ENCODE data around the gene CXCL5. TPM values are rescaled to one million over a fixed set of nuclear protein-coding genes. Genes with fewer than 3 reads are reported as not detected.

CXCL5 gene
- total and polyA plus RNA-seq, 9 donors = 0.04 to 0.32 (median 0.12) TPM

- no peak for DNase-seq
- Histone ChIP-seq H3K4me3 (ENCODE audit: low read length) (no peak overlapping the region), H3K9me3 (replicated peaks; ENCODE audit: control insufficient read depth, low read depth, low read length) (no peaks in the 10 kb centered on the region), H3K27ac (ENCODE audit: low read length) (no peak overlapping the region), H3K4me1 (ENCODE audit: control insufficient read depth, insufficient read depth, low read length) (no peaks in the 10 kb centered on the region), H3K36me3 (ENCODE audit: control insufficient read depth, insufficient read depth, low read length) (no peaks in the 10 kb centered on the region), H3K27me3 (ENCODE audit: control insufficient read depth, insufficient read depth, low read length) (no peaks in the 10 kb centered on the region)
- WGBS (ENCODE audit: insufficient coverage) = no CpG with 5 or more reads among the region's 1 CpG
Observed at GRCh38 chr4:74016068-74016467, 17.6 kb upstream of the CXCL5 start.

DNA sequence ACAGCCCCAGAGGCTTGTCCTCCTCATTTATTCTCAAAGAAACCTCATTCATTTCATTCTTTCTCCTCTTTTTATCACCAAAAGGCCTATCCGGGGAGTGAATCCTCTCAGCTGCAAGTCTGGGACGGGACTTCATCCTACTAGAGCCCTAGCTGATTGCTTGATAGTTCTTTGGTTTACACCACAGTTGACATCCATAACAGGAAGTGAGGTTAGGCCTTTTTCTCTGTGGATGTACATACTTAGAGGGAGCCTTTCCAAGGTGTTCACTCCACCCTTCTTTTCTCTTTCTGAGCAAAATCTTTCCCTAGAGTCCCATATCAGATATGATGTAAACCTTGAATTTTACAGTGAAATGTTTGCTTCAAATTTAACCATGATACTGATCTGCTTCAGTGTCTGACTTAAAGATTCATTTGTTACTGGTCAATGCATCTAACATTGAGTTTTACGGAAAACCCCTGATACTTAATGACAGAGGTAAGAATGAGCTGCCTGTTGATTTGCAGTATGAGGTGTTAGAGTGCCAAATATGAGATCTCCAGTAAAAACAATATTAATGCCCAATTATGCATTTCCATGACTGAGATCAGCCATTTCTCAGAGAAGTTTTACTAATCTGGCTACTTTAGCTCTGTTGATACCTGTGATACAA is 16.8 kb upstream of the CXCL5 start:
- Histone ChIP-seq H3K9me3 (replicated peaks; ENCODE audit: control insufficient read depth, low read depth, low read length) (no peaks in the 10 kb centered on the region), H3K4me1 (ENCODE audit: control insufficient read depth, insufficient read depth, low read length) (no peaks in the 10 kb centered on the region), H3K27ac (ENCODE audit: low read length) (no peak overlapping the region), H3K36me3 (ENCODE audit: control insufficient read depth, insufficient read depth, low read length) (no peaks in the 10 kb centered on the region), H3K4me3 (ENCODE audit: low read length) (no peak overlapping the region), H3K27me3 (ENCODE audit: control insufficient read depth, insufficient read depth, low read length) (no peaks in the 10 kb centered on the region)
- DNase-seq = no peak
- no CpG with 5 or more reads among the region's 3 CpGs for WGBS (ENCODE audit: insufficient coverage)

DNA sequence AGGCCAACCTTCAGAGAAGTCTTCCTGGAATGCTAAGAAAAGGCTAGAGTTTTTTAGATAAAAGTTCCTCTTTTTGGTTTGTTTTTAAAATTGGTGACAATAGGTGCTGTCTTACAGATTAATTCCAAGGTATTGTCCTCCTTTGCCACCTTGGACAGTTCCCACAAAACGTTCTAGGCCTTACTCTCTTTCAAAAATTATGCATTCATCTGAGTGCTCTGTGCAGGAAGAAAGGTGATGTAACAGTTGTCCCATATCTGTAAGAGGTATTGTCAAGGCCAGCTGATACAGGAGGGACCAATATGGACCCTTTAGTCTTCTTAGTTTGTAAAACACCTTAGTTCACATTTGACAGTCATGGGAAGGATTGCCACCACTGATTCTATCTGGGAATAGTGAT is 15.9 kb upstream of the CXCL5 start:
- H3K9me3 ChIP-seq (replicated peaks; ENCODE audit: control insufficient read depth, low read depth, low read length) = no peaks in the 10 kb centered on the region
- no CpG with 5 or more reads among the region's 1 CpG for WGBS (ENCODE audit: insufficient coverage)
- H3K27ac ChIP-seq (ENCODE audit: low read length) = no peak overlapping the region
- H3K27me3 ChIP-seq (ENCODE audit: control insufficient read depth, insufficient read depth, low read length) = no peaks in the 10 kb centered on the region
- no peaks in the 10 kb centered on the region for H3K36me3 ChIP-seq (ENCODE audit: control insufficient read depth, insufficient read depth, low read length)
- no peak for DNase-seq
- H3K4me3 ChIP-seq (ENCODE audit: low read length) = no peak overlapping the region
- no peaks in the 10 kb centered on the region for H3K4me1 ChIP-seq (ENCODE audit: control insufficient read depth, insufficient read depth, low read length)

- Histone ChIP-seq H3K4me3 (ENCODE audit: low read length) (no peak overlapping the region), H3K27me3 (ENCODE audit: control insufficient read depth, insufficient read depth, low read length) (no peaks in the 10 kb centered on the region), H3K4me1 (ENCODE audit: control insufficient read depth, insufficient read depth, low read length) (no peaks in the 10 kb centered on the region), H3K9me3 (replicated peaks; ENCODE audit: control insufficient read depth, low read depth, low read length) (no peaks in the 10 kb centered on the region), H3K36me3 (ENCODE audit: control insufficient read depth, insufficient read depth, low read length) (no peaks in the 10 kb centered on the region), H3K27ac (ENCODE audit: low read length) (no peak overlapping the region)
- DNase-seq = no peak
- WGBS (ENCODE audit: insufficient coverage) = 80% methylated on average over 2 of the region's 2 CpGs
Observed at GRCh38 chr4:74013264-74013663, 14.8 kb upstream of the CXCL5 start.

DNA sequence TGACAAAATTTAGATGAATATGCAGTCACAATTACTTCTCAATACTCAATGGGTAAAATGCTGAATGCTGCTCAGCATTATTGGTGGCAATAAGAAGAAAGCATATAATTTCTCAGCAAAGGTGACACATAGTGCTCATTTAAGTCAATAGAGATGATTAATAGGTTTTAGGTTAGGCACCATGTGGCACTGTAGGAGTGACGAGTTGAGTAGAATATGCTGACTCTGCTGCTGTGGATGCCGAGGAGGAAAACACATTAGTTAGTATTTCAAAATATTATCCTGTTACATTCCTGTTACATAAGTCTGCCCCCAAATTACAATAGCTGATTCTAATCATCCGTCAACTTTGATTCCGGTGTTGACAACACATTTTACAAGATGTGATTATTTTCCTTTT is 13.7 kb upstream of the CXCL5 start:
- Histone ChIP-seq H3K4me1 (ENCODE audit: control insufficient read depth, insufficient read depth, low read length) (no peaks in the 10 kb centered on the region), H3K36me3 (ENCODE audit: control insufficient read depth, insufficient read depth, low read length) (no peaks in the 10 kb centered on the region), H3K9me3 (replicated peaks; ENCODE audit: control insufficient read depth, low read depth, low read length) (no peaks in the 10 kb centered on the region), H3K27ac (ENCODE audit: low read length) (no peak overlapping the region), H3K27me3 (ENCODE audit: control insufficient read depth, insufficient read depth, low read length) (no peaks in the 10 kb centered on the region), H3K4me3 (ENCODE audit: low read length) (no peak overlapping the region)
- no CpG with 5 or more reads among the region's 4 CpGs for WGBS (ENCODE audit: insufficient coverage)
- no peak for DNase-seq

DNA sequence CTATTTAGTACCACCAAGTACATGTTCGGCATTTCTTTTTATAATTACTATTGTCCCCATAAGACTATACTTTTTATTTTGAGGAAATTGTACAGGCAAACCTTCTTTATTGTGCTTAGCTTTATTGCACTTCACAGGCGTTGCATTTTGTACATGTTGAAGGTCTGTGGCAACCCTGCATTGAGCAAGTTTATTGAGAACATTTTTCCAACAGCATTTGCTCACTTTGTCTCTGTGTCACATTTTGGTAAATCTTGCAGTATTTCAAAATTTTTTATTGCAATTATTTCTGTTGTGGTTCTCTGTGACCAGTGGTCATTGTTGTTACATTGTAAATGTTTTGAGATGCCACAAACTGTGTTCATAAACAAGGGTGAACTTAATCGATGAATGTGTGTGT is 10.8 kb upstream of the CXCL5 start:
- Histone ChIP-seq H3K9me3 (replicated peaks; ENCODE audit: control insufficient read depth, low read depth, low read length) (no peaks in the 10 kb centered on the region), H3K27ac (ENCODE audit: low read length) (no peak overlapping the region), H3K36me3 (ENCODE audit: control insufficient read depth, insufficient read depth, low read length) (no peaks in the 10 kb centered on the region), H3K27me3 (ENCODE audit: control insufficient read depth, insufficient read depth, low read length) (no peaks in the 10 kb centered on the region), H3K4me3 (ENCODE audit: low read length) (no peak overlapping the region), H3K4me1 (ENCODE audit: control insufficient read depth, insufficient read depth, low read length) (no peaks in the 10 kb centered on the region)
- no CpG with 5 or more reads among the region's 3 CpGs for WGBS (ENCODE audit: insufficient coverage)
- no peak for DNase-seq

DNA sequence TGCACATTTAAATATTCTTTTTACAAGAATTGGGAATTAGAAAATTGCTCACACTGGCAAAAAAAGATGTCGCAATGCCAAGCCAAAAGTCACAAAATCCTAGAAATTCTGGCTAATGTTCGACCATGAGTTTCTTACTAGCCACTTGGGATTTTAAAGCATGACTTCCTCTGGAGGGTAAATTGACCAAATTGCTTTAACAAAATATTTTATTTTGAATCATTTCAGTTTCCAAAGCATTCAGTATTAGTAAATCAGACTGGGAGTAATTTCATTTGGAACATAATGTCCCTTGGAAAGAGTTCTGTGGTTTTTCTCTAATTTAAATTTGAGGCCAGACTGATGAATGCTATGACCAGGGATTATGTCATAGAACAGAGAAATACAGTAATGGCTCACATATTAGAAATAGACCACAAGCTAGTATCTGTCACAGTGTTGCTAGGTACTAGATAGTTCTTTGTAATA is 7.6 kb upstream of the CXCL5 start:
- DNase-seq = no peak
- no peaks in the 10 kb centered on the region for H3K9me3 ChIP-seq (replicated peaks; ENCODE audit: control insufficient read depth, low read depth, low read length)
- H3K36me3 ChIP-seq (ENCODE audit: control insufficient read depth, insufficient read depth, low read length) = no peaks in the 10 kb centered on the region
- no peaks in the 10 kb centered on the region for H3K4me1 ChIP-seq (ENCODE audit: control insufficient read depth, insufficient read depth, low read length)
- no peak overlapping the region for H3K27ac ChIP-seq (ENCODE audit: low read length)
- no peaks in the 10 kb centered on the region for H3K27me3 ChIP-seq (ENCODE audit: control insufficient read depth, insufficient read depth, low read length)
- 100% methylated on average over 1 of the region's 2 CpGs for WGBS (ENCODE audit: insufficient coverage)
- H3K4me3 ChIP-seq (ENCODE audit: low read length) = no peak overlapping the region

DNA sequence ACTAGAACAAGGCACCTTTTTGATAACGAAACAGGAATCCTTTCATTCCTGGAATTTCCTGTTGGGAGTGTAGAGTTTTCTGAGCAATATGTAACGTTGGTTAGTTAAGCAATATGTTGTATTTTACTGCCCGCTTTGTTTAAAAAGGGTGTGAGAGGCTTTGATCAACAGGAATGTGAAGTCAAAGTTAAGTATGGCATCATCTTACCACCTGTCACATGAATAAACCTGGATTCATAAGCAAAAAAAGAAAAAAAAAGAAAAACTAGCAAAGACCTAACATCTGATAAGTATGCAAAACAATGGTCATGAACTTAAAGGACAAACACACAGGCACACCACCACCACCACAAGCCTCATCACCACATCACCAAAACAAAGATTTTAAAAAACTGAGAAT is 7.1 kb upstream of the CXCL5 start:
- 60% methylated on average over 1 of the region's 3 CpGs for WGBS (ENCODE audit: insufficient coverage)
- no peak overlapping the region for H3K27ac ChIP-seq (ENCODE audit: low read length)
- H3K4me3 ChIP-seq (ENCODE audit: low read length) = no peak overlapping the region
- no peaks in the 10 kb centered on the region for H3K36me3 ChIP-seq (ENCODE audit: control insufficient read depth, insufficient read depth, low read length)
- no peaks in the 10 kb centered on the region for H3K9me3 ChIP-seq (replicated peaks; ENCODE audit: control insufficient read depth, low read depth, low read length)
- H3K27me3 ChIP-seq (ENCODE audit: control insufficient read depth, insufficient read depth, low read length) = no peaks in the 10 kb centered on the region
- DNase-seq = no peak
- H3K4me1 ChIP-seq (ENCODE audit: control insufficient read depth, insufficient read depth, low read length) = no peaks in the 10 kb centered on the region

- no peaks in the 10 kb centered on the region for H3K36me3 ChIP-seq (ENCODE audit: control insufficient read depth, insufficient read depth, low read length)
- no peaks in the 10 kb centered on the region for H3K4me1 ChIP-seq (ENCODE audit: control insufficient read depth, insufficient read depth, low read length)
- no peaks in the 10 kb centered on the region for H3K27me3 ChIP-seq (ENCODE audit: control insufficient read depth, insufficient read depth, low read length)
- H3K9me3 ChIP-seq (replicated peaks; ENCODE audit: control insufficient read depth, low read depth, low read length) = no peaks in the 10 kb centered on the region
- WGBS (ENCODE audit: insufficient coverage) = 86% methylated on average over 1 of the region's 4 CpGs
- no peak overlapping the region for H3K27ac ChIP-seq (ENCODE audit: low read length)
- no peak overlapping the region for H3K4me3 ChIP-seq (ENCODE audit: low read length)
- no peak for DNase-seq
Observed at GRCh38 chr4:74004668-74005067, 6.2 kb upstream of the CXCL5 start.

DNA sequence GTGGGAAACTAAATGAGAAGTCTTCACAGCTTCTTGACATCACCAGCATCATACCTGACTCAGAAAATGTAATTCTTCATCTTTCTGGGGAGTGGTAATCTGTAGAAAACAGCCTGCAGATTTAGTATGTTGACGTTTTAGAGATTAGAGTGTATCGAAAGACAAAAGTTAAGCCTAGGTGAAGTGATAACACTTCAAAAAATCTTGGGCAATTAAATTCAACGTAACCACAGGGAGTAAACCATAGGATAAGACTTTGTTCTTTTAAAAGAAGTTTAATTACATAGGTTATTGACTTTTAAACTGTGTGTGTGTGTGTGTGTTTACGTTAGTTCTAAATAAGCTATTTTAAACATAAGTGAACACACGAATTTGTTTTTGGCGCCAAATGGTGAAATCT is 1.8 kb upstream of the CXCL5 start:
- no peaks in the 10 kb centered on the region for H3K36me3 ChIP-seq (ENCODE audit: control insufficient read depth, insufficient read depth, low read length)
- DNase-seq = no peak
- no peaks in the 10 kb centered on the region for H3K9me3 ChIP-seq (replicated peaks; ENCODE audit: control insufficient read depth, low read depth, low read length)
- 80% methylated on average over 1 of the region's 6 CpGs for WGBS (ENCODE audit: insufficient coverage)
- H3K27ac ChIP-seq (ENCODE audit: low read length) = no peak overlapping the region
- H3K27me3 ChIP-seq (ENCODE audit: control insufficient read depth, insufficient read depth, low read length) = peaks cover 10% of the 10 kb centered on the region
- H3K4me3 ChIP-seq (ENCODE audit: low read length) = no peak overlapping the region
- H3K4me1 ChIP-seq (ENCODE audit: control insufficient read depth, insufficient read depth, low read length) = peaks cover 6% of the 10 kb centered on the region

GRCh38 chr4:73992050-73992449 is 6.4 kb downstream of the CXCL5 start:
- WGBS (ENCODE audit: insufficient coverage) = no CpG with 5 or more reads among the region's 1 CpG
- Histone ChIP-seq H3K27ac (ENCODE audit: low read length) (no peak overlapping the region), H3K36me3 (ENCODE audit: control insufficient read depth, insufficient read depth, low read length) (no peaks in the 10 kb centered on the region), H3K4me1 (ENCODE audit: control insufficient read depth, insufficient read depth, low read length) (no peaks in the 10 kb centered on the region), H3K4me3 (ENCODE audit: low read length) (no peak overlapping the region), H3K27me3 (ENCODE audit: control insufficient read depth, insufficient read depth, low read length) (no peaks in the 10 kb centered on the region), H3K9me3 (replicated peaks; ENCODE audit: control insufficient read depth, low read depth, low read length) (no peaks in the 10 kb centered on the region)
- DNase-seq = no peak

Data from muscle of leg (tissue), 11 donors.